Right lobe of liver (tissue), 6 donors: ENCODE measurements around the gene MYO9A. TPM values are rescaled to one million over a fixed set of nuclear protein-coding genes. Genes with fewer than 3 reads are reported as not detected.
"Not testable (repeated sequence)": the region's sequence is repeated elsewhere in the genome, so short reads cannot be mapped to it uniquely, and the experiment has no call there.

Experiments
- ATAC-seq, 4 donors: fragments of 200-7000 bp; cut with Tn5 transposase; one replicate each; pipeline ENCODE4 v1.9.1; 2020; ENCODE audit warnings: mild to moderate bottlenecking in 4 of 4, moderate library complexity in 4 of 4
- DNase-seq, 3 donors: peaks; one replicate each; pipeline ENCODE4 v3.0.0-alpha.2; 2020
- H3K27ac ChIP-seq, 3 donors: fragments of 200-600 bp; one replicate each; pipeline ENCODE4 v1.8.0; 2022
- H3K27me3 ChIP-seq, 2 donors: fragments of 200-600 bp; one replicate each; pipeline ENCODE4 v1.8.0; 2022
- H3K36me3 ChIP-seq, 4 donors: fragments of 200-600 bp; sonication (generic) in 1 of 4; one replicate each; pipeline versions ENCODE4 v1.5.1 to v1.8.0; 2017 to 2022; ENCODE audit warnings: control low read depth in 1 of 4
- H3K4me1 ChIP-seq, 4 donors: fragments of 200-600 bp; sonication (generic) in 1 of 4; one replicate each; pipeline versions ENCODE4 v1.5.1 to v1.8.0; 2017 to 2022; ENCODE audit warnings: control low read depth in 1 of 4
- H3K4me3 ChIP-seq, 3 donors: fragments of 200-600 bp; one replicate each; pipeline ENCODE4 v1.8.0; 2022
- H3K9me3 ChIP-seq, 4 donors: fragments of 200-600 bp; sonication (generic) in 1 of 4; one replicate each; pipeline versions ENCODE4 v1.5.1 to v1.8.0; 2017 to 2022; ENCODE audit warnings: control low read depth in 1 of 4
- POLR2A ChIP-seq: fragments of 450-650 bp; IDR thresholded peaks from one replicate; pipeline ENCODE4 v1.6.1; 2017; ENCODE audit warnings: antibody characterized with exemption, mild to moderate bottlenecking
- WGBS: methylation state at CpG from one replicate; pipeline ENCODE4 v1.1.6; 2018; ENCODE audit warnings: low coverage, low lambda C conversion rate; ENCODE audit not compliant: insufficient coverage; ENCODE audit errors: missing lambda C conversion rate; 5-methylcytosine and 5-hydroxymethylcytosine counted together
- intact Hi-C, 2 donors: fragments of 100-400 bp; cut with DNase I; formaldehyde crosslinking; loops; one replicate each; pipeline versions ENCODE4 v1.11.2 to v1.14.1; 2022
- total RNA-seq, 6 experiments: library from RNA; depleted of rRNA in 2 of 6; stranded (reverse); fragments of >200 nt in 2 of 6; fragmentation: NEBNext Ultra II Directional in 3 of 6; extraction: Animal tissue kit (Norgen Biotek cat#: 25700) in 3 of 6; gene quantifications; one replicate each; pipeline versions ENCODE4 v1.1.0 to v1.2.4, GENCODE V29; 2016 to 2023
- TF ChIP-seq, protein P1 (sequence below), 4 donors: fragments of 200-600 bp in 3 of 4; fragments of 450-650 bp in 1 of 4; IDR thresholded peaks; one replicate each; pipeline versions ENCODE4 v1.5.1 to v1.8.0; 2016 to 2022; ENCODE audit warnings: antibody characterized with exemption in 4 of 4, mild to moderate bottlenecking in 2 of 4
- donor health status: DM: no; HTN: yes; CAD: no.
- donor health status: DM: no; HTN: no; CAD: no.
- donor health status: DM: no; HTN: no; CAD: no.
- donor health status: DM: no; HTN: yes; CAD: no.
- donor health status: DM: no; HTN: yes; CAD: no.

The MYO9A gene
- total RNA-seq, 6 experiments from 2014 or later: 5.6 to 10.4 (median 8.5) TPM

DNA sequence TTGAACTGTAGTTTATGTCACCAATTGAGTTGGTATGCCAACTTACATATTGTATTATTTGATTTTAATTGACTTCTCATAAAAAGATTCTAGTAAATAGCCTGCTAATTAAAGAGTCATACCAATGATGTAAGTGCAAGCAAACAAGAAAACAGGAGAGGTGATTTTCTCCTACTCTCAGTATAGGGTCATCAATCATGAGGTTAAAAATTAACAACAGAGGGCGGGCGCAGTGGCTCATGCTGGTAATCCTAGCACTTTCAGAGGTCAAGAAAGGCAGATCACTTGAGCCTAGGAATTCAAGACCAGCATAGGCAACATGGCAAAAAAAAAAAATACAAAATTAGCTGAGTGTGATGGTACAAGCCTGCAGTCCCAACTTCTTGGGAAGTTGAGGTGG, 108.7 kb downstream of the MYO9A start:
- TF ChIP-seq, protein P1, sequence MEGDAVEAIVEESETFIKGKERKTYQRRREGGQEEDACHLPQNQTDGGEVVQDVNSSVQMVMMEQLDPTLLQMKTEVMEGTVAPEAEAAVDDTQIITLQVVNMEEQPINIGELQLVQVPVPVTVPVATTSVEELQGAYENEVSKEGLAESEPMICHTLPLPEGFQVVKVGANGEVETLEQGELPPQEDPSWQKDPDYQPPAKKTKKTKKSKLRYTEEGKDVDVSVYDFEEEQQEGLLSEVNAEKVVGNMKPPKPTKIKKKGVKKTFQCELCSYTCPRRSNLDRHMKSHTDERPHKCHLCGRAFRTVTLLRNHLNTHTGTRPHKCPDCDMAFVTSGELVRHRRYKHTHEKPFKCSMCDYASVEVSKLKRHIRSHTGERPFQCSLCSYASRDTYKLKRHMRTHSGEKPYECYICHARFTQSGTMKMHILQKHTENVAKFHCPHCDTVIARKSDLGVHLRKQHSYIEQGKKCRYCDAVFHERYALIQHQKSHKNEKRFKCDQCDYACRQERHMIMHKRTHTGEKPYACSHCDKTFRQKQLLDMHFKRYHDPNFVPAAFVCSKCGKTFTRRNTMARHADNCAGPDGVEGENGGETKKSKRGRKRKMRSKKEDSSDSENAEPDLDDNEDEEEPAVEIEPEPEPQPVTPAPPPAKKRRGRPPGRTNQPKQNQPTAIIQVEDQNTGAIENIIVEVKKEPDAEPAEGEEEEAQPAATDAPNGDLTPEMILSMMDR (IDR thresholded peaks at IDR 0.05): no peak
- TF ChIP-seq POLR2A: no peak

GRCh38 chr15:72006382-72006781, 111.6 kb downstream of the MYO9A start:
- DNase-seq: no peak
- TF ChIP-seq POLR2A: no peak
- TF ChIP-seq, protein P1 (IDR thresholded peaks at IDR 0.05): no peak
- no peaks in the 10 kb centered on the region for H3K9me3 ChIP-seq

More for the DNA sequence above, 108.7 kb downstream of the MYO9A start:
- Histone ChIP-seq H3K4me3 (no peak overlapping the region), H3K27ac (no peak overlapping the region), H3K36me3 (no peaks in the 10 kb centered on the region), H3K9me3 (no peaks in the 10 kb centered on the region), H3K27me3 (no peaks in the 10 kb centered on the region), H3K4me1 (no peaks in the 10 kb centered on the region)
- DNase-seq (no peak), ATAC-seq (peak; percentile 50 to 92 (median 72))
- intact Hi-C loops: no loop called here
- WGBS: 43% methylated on average over 2 of the region's 2 CpGs

GRCh38 chr15:72005483-72005882, 112.5 kb downstream of the MYO9A start:
- ATAC-seq: no peak
- Histone ChIP-seq H3K27me3 (no peaks in the 10 kb centered on the region), H3K9me3 (no peaks in the 10 kb centered on the region), H3K4me1 (no peaks in the 10 kb centered on the region), H3K36me3 (no peaks in the 10 kb centered on the region), H3K4me3 (no peak overlapping the region), H3K27ac (no peak overlapping the region)
- no peak for TF ChIP-seq POLR2A
- TF ChIP-seq, protein P1 (IDR thresholded peaks at IDR 0.05): no peak
- 70% methylated on average over 3 of the region's 3 CpGs for WGBS
- intact Hi-C loops: no loop called here
- DNase-seq: no peak

More at GRCh38 chr15:72006382-72006781, 111.6 kb downstream of the MYO9A start:
- ATAC-seq: no peak
- 95% methylated on average over 4 of the region's 4 CpGs for WGBS
- intact Hi-C loops: no loop called here
- Histone ChIP-seq H3K27ac (no peak overlapping the region), H3K4me1 (no peaks in the 10 kb centered on the region), H3K4me3 (no peak overlapping the region), H3K36me3 (no peaks in the 10 kb centered on the region), H3K27me3 (no peaks in the 10 kb centered on the region)

DNA sequence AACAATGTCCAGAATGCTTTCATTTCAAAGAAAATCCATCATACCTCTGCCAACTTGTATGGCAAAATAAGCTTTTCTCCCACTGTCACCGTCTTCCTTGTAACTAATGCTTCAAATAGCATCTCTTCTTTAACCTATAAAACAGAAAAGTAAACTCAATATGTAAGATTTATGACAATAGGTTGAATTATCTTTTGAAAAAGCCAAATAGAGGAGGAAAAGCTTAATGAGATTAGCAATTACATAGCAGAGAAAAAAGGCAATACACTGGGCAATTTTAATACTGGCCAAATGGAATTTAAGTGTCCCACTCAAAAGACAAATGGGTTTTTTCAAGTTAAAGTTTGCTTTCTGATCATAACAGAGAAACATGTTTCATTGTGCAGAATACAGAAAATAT, 118.1 kb downstream of the MYO9A start:
- Histone ChIP-seq H3K4me3 (no peak overlapping the region), H3K4me1 (no peaks in the 10 kb centered on the region), H3K9me3 (no peaks in the 10 kb centered on the region), H3K27me3 (no peaks in the 10 kb centered on the region), H3K27ac (no peak overlapping the region), H3K36me3 (peaks cover 0 to 3% (median 0%) of the 10 kb centered on the region in 4 donors)
- WGBS: 100% methylated on average over 1 of the region's 1 CpG
- TF ChIP-seq, protein P1 (IDR thresholded peaks at IDR 0.05): no peak
- no peak for TF ChIP-seq POLR2A
- ATAC-seq (no peak), DNase-seq (no peak)
- intact Hi-C loops: no loop called here

DNA sequence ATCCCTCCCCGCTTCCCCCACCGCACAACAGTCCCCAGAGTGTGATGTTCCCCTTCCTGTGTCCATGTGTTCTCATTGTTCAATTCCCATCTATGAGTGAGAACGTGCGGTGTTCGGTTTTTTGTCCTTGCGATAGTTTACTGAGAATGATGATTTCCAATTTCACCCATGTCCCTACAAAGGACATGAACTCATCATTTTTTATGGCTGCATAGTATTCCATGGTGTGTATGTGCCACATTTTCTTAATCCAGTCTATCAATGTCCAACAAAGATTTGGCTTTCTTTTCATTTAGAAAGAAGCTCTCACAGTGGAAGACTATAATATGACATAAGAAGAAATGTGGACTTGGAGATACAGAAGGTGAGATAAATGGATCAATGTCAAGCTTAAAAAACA, 119.2 kb downstream of the MYO9A start:
- H3K4me1 ChIP-seq, H3K36me3 ChIP-seq, H3K27me3 ChIP-seq, H3K4me3 ChIP-seq, DNase-seq, H3K27ac ChIP-seq, H3K9me3 ChIP-seq, ATAC-seq, intact Hi-C loops: not testable (repeated sequence)
- whole genome bisulfite sequencing: no CpG with 5 or more reads among the region's 6 CpGs
